Type B pancreatic cell (in vitro differentiated cells): ENCODE data around the gene PREPL. TPM values are rescaled to one million over a fixed set of nuclear protein-coding genes. Genes with fewer than 3 reads are reported as not detected.

Experiments
- DNase-seq: peaks from one replicate; pipeline ENCODE4 v3.0.0; 2021; ENCODE audit warnings: mixed read lengths; ENCODE audit not compliant: unreplicated experiment; ENCODE audit errors: extremely low spot score
- H3K27ac Mint-ChIP-seq: 2 replicates; pipeline ENCODE4 v1.8.0; 2021; ENCODE audit warnings: mild to moderate bottlenecking, mixed read lengths
- H3K27me3 Mint-ChIP-seq: 2 replicates; pipeline ENCODE4 v1.8.0; 2021; ENCODE audit warnings: mixed read lengths
- H3K36me3 Mint-ChIP-seq: 2 replicates; pipeline ENCODE4 v1.8.0; 2021; ENCODE audit warnings: mixed read lengths
- H3K4me1 Mint-ChIP-seq: one replicate; pipeline ENCODE4 v1.8.0; 2021; ENCODE audit warnings: mixed read lengths; ENCODE audit not compliant: unreplicated experiment
- H3K4me3 Mint-ChIP-seq: 2 replicates; pipeline ENCODE4 v1.8.0; 2021; ENCODE audit warnings: mild to moderate bottlenecking, mixed read lengths
- H3K9me3 Mint-ChIP-seq: 2 replicates; pipeline ENCODE4 v1.8.0; 2021; ENCODE audit warnings: mixed read lengths
- total RNA-seq: library from RNA; stranded (reverse); gene quantifications from 2 replicates; pipeline ENCODE4 v1.2.1, GENCODE V29; 2021; ENCODE audit warnings: low replicate concordance
- TF ChIP-seq, protein P1 (sequence below): fragments of 200-600 bp; sonication (generic); conservative IDR thresholded peaks from 2 replicates; pipeline ENCODE4 v1.5.0; 2021; ENCODE audit warnings: antibody characterized with exemption, mild to moderate bottlenecking

The PREPL gene
- total RNA-seq, 1 donor from 2014 or later = 42.0 TPM

DNA sequence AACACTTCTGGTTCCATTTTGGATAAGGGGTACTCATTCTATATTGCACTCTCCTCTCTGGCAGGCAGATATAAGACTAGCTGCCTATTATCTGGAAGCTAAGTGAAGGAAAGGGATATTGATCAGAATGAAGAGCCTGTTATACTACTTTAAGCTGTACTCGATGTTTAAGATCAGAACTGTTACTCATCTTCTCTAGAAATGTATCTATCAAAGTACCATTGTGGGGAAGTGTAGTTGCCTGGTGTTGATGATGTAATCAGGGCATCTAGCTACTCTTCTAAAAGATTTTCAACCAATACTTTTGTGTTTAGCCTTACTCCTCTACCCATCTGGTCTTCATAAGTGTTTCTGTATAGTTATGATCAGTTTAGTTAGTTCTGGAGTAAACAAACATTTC, 6.3 kb upstream of the PREPL start:
- H3K9me3 Mint-ChIP-seq = no peaks in the 10 kb centered on the region
- TF ChIP-seq, protein P1, sequence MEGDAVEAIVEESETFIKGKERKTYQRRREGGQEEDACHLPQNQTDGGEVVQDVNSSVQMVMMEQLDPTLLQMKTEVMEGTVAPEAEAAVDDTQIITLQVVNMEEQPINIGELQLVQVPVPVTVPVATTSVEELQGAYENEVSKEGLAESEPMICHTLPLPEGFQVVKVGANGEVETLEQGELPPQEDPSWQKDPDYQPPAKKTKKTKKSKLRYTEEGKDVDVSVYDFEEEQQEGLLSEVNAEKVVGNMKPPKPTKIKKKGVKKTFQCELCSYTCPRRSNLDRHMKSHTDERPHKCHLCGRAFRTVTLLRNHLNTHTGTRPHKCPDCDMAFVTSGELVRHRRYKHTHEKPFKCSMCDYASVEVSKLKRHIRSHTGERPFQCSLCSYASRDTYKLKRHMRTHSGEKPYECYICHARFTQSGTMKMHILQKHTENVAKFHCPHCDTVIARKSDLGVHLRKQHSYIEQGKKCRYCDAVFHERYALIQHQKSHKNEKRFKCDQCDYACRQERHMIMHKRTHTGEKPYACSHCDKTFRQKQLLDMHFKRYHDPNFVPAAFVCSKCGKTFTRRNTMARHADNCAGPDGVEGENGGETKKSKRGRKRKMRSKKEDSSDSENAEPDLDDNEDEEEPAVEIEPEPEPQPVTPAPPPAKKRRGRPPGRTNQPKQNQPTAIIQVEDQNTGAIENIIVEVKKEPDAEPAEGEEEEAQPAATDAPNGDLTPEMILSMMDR = no peak
- no peaks in the 10 kb centered on the region for H3K36me3 Mint-ChIP-seq
- H3K4me3 Mint-ChIP-seq = no peak overlapping the region
- no peak for DNase-seq
- no peaks in the 10 kb centered on the region for H3K27me3 Mint-ChIP-seq
- H3K27ac Mint-ChIP-seq = no peak overlapping the region
- peaks cover 4% of the 10 kb centered on the region for H3K4me1 Mint-ChIP-seq

DNA sequence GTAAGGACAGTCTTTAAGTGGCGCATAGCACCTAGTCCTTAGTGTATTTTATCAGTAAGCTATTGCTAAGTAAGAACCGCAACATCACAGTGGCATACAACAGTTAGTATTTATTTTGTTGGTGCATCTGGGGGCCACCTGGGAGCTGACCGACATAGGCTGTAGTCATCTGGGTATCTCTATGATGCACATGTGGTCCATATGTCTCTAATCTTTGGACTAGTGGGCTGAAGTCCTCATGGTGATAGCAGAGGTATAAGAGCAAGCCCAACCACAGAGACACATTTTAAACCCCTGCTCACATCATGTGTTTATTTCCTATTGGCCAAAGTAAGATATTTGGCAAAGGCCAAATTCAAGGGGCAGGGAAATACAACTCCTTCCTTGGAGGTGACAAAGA, 3.3 kb upstream of the PREPL start:
- Mint-ChIP-seq H3K4me3 (peak overlapping the region; percentile 42), H3K36me3 (no peaks in the 10 kb centered on the region), H3K9me3 (no peaks in the 10 kb centered on the region), H3K4me1 (peaks cover 11% of the 10 kb centered on the region), H3K27ac (no peak overlapping the region), H3K27me3 (no peaks in the 10 kb centered on the region)
- DNase-seq = no peak
- TF ChIP-seq, protein P1 = no peak

DNA sequence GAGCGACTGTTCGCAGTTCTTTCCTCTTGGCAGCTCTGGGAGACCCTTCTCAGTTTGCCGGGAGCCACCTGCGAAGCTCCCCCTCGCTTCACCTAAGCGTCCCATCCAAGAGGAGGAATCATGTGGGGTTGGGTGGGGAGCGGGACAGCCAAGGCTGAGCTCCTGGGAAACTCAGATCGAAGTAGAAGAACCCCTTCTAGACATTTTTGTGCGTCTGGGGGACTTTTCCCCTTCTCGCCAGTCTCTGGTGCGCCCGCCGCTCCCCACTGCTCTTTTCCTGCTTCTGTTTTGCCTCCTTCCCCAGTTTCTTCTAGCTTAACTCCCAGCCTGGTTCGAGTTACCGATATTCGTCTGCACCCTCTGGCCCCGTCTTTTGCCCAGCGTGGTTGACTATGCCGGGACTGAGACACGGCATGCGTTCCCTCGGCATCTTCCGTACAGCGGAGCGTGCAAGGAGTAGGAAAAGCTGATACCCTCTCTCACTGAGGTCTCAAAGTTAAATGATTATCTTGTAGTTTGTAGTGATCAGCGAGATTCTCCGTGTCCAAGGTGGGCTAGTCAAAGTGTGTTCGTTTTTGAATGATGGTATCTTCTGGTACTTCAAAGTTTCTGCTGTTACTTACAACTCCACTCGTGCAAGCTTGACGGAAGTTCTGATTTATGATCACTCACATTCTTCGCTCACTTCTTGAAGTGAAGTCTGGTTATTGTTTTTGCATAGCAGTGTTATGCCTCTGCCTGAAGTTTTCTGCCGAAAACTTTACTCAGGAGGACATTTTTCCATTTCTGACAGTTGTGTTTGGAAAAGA, 1.1 kb upstream of the PREPL start:
- H3K4me1 Mint-ChIP-seq = peaks cover 14% of the 10 kb centered on the region
- TF ChIP-seq, protein P1 = no peak
- peak overlapping the region; percentile 99 for H3K4me3 Mint-ChIP-seq
- no peaks in the 10 kb centered on the region for H3K9me3 Mint-ChIP-seq
- no peak for DNase-seq
- peak overlapping the region; percentile 100 for H3K27ac Mint-ChIP-seq
- H3K27me3 Mint-ChIP-seq = no peaks in the 10 kb centered on the region
- H3K36me3 Mint-ChIP-seq = no peaks in the 10 kb centered on the region

DNA sequence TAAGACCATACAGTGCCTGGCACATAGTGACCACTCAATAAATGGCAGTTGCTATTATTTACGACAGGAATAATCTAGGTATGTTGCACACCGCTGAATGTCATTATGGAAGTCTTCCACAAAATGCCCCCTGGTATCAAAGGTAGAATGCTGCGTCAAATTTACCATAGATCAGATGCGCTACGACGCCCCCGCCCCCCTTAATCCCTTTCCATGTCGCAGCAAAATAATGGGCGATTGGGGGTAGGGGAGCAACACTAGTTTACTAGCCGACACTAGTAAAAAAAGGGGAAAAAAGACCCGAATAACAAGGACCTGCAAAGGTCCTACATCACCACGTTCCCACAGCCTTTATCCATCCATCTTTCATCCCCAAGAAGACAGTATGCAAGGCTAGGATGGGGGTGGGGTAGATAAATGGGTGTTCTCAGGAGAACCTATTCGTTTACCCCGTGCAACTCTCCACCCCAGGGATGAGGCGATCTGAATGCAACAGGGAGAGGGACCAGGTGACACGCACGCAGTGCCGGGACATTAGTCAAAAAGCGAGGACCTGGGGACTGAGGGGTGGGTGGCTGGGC, 455 bp downstream of the PREPL start:
- Mint-ChIP-seq H3K4me1 (peaks cover 14% of the 10 kb centered on the region), H3K36me3 (no peaks in the 10 kb centered on the region), H3K4me3 (peak overlapping the region; percentile 99), H3K27me3 (no peaks in the 10 kb centered on the region), H3K9me3 (no peaks in the 10 kb centered on the region), H3K27ac (peak overlapping the region; percentile 100)
- TF ChIP-seq, protein P1 = no peak
- no peak for DNase-seq

DNA sequence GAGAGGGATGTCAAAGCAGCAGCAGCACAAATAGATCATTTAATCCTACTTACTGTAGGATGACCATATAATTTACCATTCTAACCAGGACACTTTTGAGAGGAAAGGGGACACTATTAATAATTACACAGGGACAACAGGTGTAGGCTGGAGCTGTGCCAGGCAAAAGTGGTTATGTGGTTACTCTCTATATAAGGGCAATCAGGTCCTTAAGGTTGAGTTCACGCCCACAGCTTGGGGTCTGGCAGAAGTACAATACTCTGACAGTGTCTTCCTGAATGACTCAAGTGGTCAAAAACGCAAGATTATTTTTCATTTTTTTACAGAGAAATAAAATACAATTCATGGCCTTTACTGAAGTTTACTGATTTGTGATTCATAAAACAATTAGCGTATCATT, 2.8 kb downstream of the PREPL start:
- H3K4me3 Mint-ChIP-seq = no peak overlapping the region
- H3K9me3 Mint-ChIP-seq = no peaks in the 10 kb centered on the region
- H3K36me3 Mint-ChIP-seq = no peaks in the 10 kb centered on the region
- H3K4me1 Mint-ChIP-seq = peaks cover 14% of the 10 kb centered on the region
- TF ChIP-seq, protein P1 = no peak
- no peaks in the 10 kb centered on the region for H3K27me3 Mint-ChIP-seq
- H3K27ac Mint-ChIP-seq = no peak overlapping the region
- no peak for DNase-seq
